ENCODE measurements around the gene COL16A1.

DNA sequence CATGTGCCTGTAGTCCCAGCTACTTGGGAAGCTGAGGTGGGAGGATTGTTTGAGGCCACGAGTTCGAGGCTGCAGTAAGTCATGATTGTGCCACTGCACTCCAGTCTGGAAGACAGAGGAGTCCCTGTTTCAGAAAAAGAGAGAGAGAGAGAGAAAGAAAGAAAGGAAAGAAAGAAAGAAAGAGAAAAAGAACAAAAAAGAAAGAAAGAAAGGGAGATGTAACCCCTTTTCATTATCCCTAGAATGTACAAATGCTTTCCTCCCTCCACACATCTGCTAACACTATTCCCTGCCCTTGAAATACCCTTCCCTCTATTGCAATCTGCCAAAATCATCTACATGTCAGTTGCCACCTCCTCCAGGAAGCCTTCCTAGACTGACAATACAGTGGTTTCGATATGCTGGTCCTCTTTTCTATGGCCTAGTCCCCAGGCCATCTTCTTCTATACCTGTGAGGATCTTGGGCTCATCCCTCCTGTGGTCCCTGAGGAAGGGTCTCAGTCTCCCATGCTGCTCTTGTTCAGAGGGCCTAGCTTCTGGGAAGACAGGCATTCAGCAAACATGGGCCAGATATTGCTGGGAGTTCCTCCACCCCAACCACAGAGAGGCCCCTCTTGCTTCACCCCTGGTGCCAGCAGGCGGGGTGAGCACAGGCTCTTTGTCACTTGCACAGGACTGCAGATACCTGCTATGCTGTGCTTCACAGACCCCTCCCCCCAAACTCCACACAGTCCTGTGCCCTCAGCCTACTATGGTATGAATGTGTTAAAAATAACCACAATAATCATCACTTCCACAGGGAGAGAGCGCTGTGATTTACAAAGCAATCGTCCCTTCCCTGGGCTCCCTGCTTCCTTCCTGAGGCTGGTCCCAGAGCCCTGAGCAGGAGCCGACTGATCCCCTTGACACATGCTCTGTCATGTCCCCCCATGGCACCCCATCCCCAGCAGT lies 46.2 kb upstream of the COL16A1 start:
- TF ChIP-seq POLR2A (IDR thresholded peaks at IDR 0.05) (no peak), EP300 (IDR thresholded peaks at IDR 0.05; ENCODE audit: low read depth) (no peak), CTCF (IDR thresholded peaks at IDR 0.05) (no peak), POLR2AphosphoS5 (IDR thresholded peaks at IDR 0.05) (no peak)

All from transverse colon (tissue), 4 donors.